ENCODE results near the gene TMEM59L. TPM values are rescaled to one million over a fixed set of nuclear protein-coding genes. Genes with fewer than 3 reads are reported as not detected.

Gene TMEM59L
- total RNA-seq, 1 donor from 2014 or later: 0.23 TPM

DNA sequence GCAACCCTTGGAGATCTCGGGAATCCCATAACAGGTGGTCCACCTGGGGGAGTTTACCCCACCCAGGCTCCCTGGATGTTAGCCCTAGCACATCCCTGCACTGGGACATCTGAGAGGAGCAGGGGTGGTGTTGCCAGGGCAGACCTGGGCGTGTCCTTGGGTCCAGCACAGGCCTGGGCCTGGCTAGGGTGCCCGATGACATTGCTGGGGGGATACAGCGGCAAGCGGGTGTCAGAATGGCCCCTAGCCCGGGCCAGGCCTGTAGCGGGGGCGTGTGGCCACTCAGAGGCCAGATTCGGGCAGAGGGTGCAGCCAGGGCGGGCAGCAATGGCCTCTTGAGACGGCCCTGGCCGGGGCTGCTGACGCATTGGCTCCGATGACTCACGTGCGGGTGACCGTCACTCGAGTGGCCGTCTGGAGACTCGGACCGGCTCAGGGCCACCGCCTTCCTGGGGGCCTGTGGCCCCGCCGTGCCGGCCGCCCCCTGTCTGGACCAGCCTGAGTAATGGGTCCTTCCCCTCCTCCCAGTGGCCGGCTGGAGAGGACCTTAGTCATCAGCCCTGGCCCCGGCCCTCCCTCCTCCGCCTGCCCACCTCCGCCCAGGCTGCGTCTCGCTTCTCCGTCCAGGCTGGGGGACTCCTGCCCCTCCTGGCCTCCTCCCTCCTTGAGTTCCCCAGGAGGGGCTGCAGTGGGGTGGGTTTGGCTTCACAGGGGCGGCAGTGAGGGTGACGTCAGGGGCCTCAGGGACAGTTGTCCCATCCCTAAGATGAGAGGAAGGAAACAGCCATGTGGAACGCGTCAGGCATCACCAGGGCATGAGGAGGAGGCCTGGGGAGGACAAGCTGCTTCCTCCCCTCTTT, 47.6 kb downstream of the TMEM59L start:
- TF ChIP-seq, protein P1, sequence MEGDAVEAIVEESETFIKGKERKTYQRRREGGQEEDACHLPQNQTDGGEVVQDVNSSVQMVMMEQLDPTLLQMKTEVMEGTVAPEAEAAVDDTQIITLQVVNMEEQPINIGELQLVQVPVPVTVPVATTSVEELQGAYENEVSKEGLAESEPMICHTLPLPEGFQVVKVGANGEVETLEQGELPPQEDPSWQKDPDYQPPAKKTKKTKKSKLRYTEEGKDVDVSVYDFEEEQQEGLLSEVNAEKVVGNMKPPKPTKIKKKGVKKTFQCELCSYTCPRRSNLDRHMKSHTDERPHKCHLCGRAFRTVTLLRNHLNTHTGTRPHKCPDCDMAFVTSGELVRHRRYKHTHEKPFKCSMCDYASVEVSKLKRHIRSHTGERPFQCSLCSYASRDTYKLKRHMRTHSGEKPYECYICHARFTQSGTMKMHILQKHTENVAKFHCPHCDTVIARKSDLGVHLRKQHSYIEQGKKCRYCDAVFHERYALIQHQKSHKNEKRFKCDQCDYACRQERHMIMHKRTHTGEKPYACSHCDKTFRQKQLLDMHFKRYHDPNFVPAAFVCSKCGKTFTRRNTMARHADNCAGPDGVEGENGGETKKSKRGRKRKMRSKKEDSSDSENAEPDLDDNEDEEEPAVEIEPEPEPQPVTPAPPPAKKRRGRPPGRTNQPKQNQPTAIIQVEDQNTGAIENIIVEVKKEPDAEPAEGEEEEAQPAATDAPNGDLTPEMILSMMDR (conservative IDR thresholded peaks at IDR 0.05; ENCODE audit: low read depth, low read length): no peak
- no peak overlapping the region for H3K4me3 ChIP-seq (ENCODE audit: low read depth, low read length)
- no peak for DNase-seq (ENCODE audit: low read depth)

DNA sequence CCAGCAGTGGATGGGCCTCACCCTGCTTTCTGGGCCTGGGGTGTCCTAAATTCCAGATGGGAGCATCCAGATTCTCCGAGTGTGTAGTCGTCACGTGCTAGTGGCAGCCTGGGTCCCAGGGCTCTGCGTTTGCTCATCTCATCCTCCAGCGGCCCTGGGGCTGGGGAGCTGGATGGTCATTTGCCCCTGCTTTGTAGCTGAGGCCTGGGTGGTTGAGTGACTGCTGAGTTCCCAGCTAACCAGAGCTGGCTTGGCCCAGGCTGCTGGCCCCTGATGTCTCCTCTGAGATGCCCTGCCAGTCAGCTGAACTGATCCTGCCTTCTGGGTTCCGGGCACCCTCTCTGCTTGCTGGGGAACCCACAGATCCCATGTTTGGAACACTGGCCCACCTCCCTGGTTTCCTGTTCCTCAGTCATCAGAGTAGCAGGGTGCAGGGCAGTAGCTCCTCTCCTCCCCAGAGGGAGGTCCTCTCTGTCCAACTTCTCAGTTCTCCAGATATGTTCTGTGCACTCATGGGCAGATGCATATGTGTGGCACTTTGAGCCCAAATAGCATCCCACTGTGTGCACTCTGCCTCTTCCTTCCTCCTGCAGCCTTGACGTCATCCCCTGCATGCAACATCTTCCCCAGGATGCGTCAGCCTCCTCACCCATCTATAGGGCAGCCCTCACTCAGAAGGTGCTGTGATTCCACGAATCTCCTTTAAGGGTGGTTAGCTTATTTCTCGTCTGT, 48.4 kb downstream of the TMEM59L start:
- no peak overlapping the region for H3K4me3 ChIP-seq (ENCODE audit: low read depth, low read length)
- TF ChIP-seq, protein P1 (conservative IDR thresholded peaks at IDR 0.05; ENCODE audit: low read depth, low read length): no peak
- DNase-seq (ENCODE audit: low read depth): no peak

DNA sequence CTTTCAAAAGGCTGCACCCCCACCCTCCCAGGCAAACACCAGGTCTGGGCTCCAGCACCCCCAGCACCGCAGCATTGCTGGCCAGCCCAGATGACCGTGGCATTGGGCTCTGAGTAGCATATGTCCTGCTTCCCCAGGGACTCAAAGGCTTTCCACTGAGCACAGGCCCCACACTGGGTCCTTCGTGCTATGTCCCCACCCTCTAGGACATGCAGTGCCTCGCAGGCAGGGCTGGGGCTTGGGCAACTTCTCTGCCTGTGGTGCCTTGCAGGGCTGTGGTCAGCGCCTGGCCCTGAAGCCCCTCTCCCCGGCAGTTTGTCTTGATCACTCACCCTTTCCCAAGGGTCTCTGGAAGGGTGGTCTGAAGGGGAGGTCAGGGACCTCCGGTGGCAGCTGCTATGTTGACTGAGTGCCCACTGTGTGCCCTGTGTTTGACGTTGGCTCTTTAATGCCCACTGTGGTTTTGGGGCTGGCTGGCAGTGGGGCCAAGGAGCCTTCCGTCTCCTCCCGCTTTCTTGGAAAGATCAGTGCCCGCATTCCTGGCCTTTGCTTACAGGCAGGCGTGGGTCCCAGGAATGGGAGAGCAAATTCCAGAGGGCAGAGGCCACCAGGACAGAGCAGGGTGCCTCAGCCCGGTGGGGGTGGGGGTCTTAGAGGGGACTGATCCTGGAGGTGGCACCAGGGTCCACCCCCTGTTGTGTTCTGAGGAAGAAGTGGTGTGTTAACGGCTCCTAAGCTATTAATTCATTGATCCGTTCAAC, 50.5 kb downstream of the TMEM59L start:
- TF ChIP-seq, protein P1 (conservative IDR thresholded peaks at IDR 0.05; ENCODE audit: low read depth, low read length): no peak
- H3K4me3 ChIP-seq (ENCODE audit: low read depth, low read length): no peak overlapping the region
- DNase-seq (ENCODE audit: low read depth): no peak

DNA sequence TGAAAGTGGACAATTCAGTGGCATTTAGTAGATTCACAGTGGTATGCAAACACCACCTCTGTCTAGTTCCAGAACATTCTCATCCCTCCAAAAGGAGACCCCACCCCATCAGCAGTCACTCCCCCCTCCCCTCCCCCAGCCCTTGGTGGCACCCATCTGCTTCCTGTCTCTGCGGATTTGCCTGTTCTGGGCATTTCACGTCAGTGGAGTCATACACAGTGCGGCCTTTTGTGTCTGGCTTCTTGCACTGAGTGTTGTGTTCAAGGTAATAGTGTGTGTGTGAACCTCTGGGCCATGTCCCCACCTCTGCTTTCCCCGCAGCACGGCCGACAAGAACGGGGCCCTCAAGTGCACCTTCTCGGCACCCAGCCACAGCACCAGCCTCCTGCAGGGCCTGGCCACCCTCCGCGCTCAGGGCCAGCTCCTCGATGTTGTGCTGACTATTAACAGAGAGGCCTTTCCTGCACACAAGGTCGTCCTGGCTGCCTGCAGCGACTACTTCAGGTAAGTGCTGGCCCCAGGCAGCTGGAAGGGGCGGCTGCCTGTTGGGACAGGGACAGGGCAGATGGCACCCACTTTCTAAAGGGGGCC, 51.4 kb downstream of the TMEM59L start:
- TF ChIP-seq, protein P1 (conservative IDR thresholded peaks at IDR 0.05; ENCODE audit: low read depth, low read length): no peak
- no peak overlapping the region for H3K4me3 ChIP-seq (ENCODE audit: low read depth, low read length)
- no peak for DNase-seq (ENCODE audit: low read depth)

DNA sequence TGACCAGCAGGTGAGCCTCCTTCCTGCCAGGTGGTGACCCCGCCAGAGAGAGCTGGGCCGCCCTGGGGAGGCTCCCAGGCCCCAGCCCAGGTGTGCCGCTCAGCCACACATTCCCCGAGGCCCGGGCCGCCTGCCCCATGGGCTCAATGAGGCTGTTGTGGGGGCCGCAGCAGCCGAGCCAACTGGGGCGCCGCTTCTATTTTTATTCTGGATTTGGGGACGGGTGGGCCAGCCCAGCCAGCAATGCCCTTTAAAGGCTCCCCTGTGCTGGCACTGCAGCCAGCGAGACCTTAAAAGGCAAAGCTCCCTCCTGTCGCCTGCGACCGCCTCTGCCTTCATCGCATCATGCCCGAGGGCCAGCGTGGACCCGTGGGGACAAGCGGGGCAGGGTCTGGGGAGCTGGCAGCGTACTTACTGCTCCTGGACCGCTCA, 53.1 kb downstream of the TMEM59L start:
- DNase-seq (ENCODE audit: low read depth): no peak
- TF ChIP-seq, protein P1 (conservative IDR thresholded peaks at IDR 0.05; ENCODE audit: low read depth, low read length): no peak
- H3K4me3 ChIP-seq (ENCODE audit: low read depth, low read length): no peak overlapping the region

DNA sequence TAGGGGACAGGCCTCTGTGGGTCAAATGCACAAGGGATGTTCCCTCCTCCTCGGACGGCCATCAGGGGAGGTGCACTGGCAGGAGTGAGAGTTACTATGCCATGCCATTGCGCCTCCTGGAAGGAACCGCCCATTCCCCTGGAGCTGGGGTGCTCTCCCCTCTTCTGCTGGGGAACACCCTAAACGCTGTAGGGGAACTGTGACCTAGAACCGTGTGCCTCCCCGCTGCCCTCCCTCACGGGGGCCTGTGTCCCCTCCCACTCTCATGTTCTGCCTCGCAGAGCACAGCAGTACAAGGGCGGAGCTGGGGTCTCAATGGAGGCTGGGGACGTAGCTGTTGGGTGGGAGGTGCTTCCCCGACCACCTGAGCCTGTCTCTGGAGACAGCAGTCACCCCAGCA, 53.6 kb downstream of the TMEM59L start:
- DNase-seq (ENCODE audit: low read depth): no peak
- no peak overlapping the region for H3K4me3 ChIP-seq (ENCODE audit: low read depth, low read length)
- TF ChIP-seq, protein P1 (conservative IDR thresholded peaks at IDR 0.05; ENCODE audit: low read depth, low read length): no peak
